ENCODE data around the gene BTBD16. TPM values are rescaled to one million over a fixed set of nuclear protein-coding genes. Genes with fewer than 3 reads are reported as not detected.

Gene BTBD16
- total RNA-seq, 2 experiments from 2014 or later = 0.06 TPM; not detected in 1

DNA sequence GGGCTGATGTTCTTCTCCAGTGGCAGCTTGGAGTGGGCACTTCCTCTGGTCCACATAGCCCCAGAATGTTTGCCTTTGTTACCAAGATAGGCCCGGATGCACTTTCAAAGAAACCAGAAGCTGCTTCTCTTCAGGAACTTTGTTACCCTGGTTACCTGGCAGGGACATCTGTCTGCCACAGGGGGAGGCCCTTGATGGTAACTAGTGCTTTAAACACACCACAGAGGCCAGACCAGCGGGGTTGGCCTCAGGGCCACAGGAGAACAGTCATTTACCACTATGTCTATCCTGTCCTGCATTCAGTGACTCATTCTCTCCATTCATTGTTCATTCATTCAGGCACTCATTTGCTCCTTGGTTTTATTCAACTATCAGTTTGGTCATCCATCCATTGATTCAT lies 91.5 kb downstream of the BTBD16 start:
- intact Hi-C loops (cut with micrococcal nuclease; ENCODE audit: unreplicated experiment) = no loop called here
- Histone ChIP-seq H4K20me1 (ENCODE audit: insufficient read depth, low read length) (no peaks in the 10 kb centered on the region), H3K27ac (ENCODE audit: low read depth, low read length, poor library complexity, severe bottlenecking) (no peak overlapping the region), H3K9me2 (ENCODE audit: insufficient read depth, low read length) (no peaks in the 10 kb centered on the region), H3K79me2 (ENCODE audit: insufficient read depth, low read depth, low read length) (no peaks in the 10 kb centered on the region), H2AFZ (ENCODE audit: low read length) (no peak overlapping the region), H3K4me1 (ENCODE audit: insufficient read depth, low read length, poor library complexity, severe bottlenecking) (no peaks in the 10 kb centered on the region), H3K36me3 (ENCODE audit: insufficient read depth, low read length) (no peaks in the 10 kb centered on the region), H3K4me2 (ENCODE audit: low read length) (no peak overlapping the region), H3K4me3 (ENCODE audit: low read depth, low read length, poor library complexity, severe bottlenecking) (no peak overlapping the region), H3K9me3 (ENCODE audit: low read length) (no peaks in the 10 kb centered on the region)
- BruUV-seq (replicated peaks) = no TSS peak
- TF ChIP-seq EZH2phosphoT487 (IDR thresholded peaks at IDR 0.05; ENCODE audit: borderline replicate concordance, low read depth, low read length) (no peak), CTCF (conservative IDR thresholded peaks at IDR 0.05; ENCODE audit: low read length) (no peak)
- ChIA-PET CTCF (ENCODE audit: unreplicated experiment) (no interaction called here), POLR2A (no interaction called here)
- DNase-seq (ENCODE audit: low spot score) = no peak

GRCh38 chr10:122363311-122363710 lies 92.2 kb downstream of the BTBD16 start:
- H3K9me2 ChIP-seq (ENCODE audit: insufficient read depth, low read length) = no peaks in the 10 kb centered on the region
- no peak overlapping the region for H2AFZ ChIP-seq (ENCODE audit: low read length)
- intact Hi-C loops (cut with micrococcal nuclease; ENCODE audit: unreplicated experiment) = no loop called here
- no peaks in the 10 kb centered on the region for H3K9me3 ChIP-seq (ENCODE audit: low read length)
- H3K27ac ChIP-seq (ENCODE audit: low read depth, low read length, poor library complexity, severe bottlenecking) = no peak overlapping the region
- no peaks in the 10 kb centered on the region for H4K20me1 ChIP-seq (ENCODE audit: insufficient read depth, low read length)
- CTCF ChIA-PET (ENCODE audit: unreplicated experiment) = no interaction called here
- no TSS peak for BruUV-seq (replicated peaks)
- no peak for DNase-seq (ENCODE audit: low spot score)
- H3K4me2 ChIP-seq (ENCODE audit: low read length) = no peak overlapping the region
- no peaks in the 10 kb centered on the region for H3K79me2 ChIP-seq (ENCODE audit: insufficient read depth, low read depth, low read length)
- TF ChIP-seq EZH2phosphoT487 (IDR thresholded peaks at IDR 0.05; ENCODE audit: borderline replicate concordance, low read depth, low read length) (no peak), CTCF (conservative IDR thresholded peaks at IDR 0.05; ENCODE audit: low read length) (no peak)
- no peak overlapping the region for H3K4me3 ChIP-seq (ENCODE audit: low read depth, low read length, poor library complexity, severe bottlenecking)
- H3K4me1 ChIP-seq (ENCODE audit: insufficient read depth, low read length, poor library complexity, severe bottlenecking) = no peaks in the 10 kb centered on the region
- POLR2A ChIA-PET = no interaction called here
- H3K36me3 ChIP-seq (ENCODE audit: insufficient read depth, low read length) = no peaks in the 10 kb centered on the region

DNA sequence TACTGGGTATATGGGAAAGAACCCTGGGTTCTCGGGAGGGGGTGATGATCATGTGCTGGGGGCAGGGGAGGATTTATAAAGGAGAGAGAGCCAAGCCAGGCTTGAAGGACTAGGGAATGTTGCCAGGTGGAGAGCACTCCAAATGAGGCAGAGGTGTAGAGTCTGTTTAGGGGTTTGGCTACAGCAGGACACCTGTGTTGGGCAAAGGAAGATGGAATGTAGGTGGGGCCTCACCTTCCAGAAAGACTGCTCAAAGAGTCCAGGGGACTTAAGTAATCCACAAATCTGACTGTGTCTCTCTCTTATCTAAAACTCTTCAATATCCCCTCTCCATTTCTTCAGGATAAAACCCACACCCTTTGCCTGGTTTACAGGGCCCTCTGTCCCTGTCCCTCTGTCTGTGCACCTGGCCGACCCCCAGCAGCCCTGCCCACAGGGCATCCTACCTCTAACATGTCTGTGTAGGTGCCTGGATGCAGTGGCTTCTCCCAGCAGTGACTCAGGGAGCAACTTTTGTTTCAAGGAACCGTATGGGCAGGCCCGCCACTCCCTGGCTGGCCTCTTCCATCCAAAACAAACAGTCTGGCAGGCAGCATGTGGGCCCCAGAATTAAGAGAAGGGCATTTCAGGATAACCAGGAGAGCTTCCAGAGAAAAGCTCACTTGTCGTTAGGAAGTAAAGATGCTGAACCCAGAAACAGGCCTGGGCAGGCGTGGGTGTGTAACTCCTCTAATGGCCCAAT lies 92.8 kb downstream of the BTBD16 start:
- H3K4me3 ChIP-seq (ENCODE audit: low read depth, low read length, poor library complexity, severe bottlenecking) = no peak overlapping the region
- DNase-seq (ENCODE audit: low spot score) = no peak
- TF ChIP-seq EZH2phosphoT487 (IDR thresholded peaks at IDR 0.05; ENCODE audit: borderline replicate concordance, low read depth, low read length) (no peak), CTCF (conservative IDR thresholded peaks at IDR 0.05; ENCODE audit: low read length) (no peak)
- H3K27ac ChIP-seq (ENCODE audit: low read depth, low read length, poor library complexity, severe bottlenecking) = no peak overlapping the region
- H3K4me1 ChIP-seq (ENCODE audit: insufficient read depth, low read length, poor library complexity, severe bottlenecking) = no peaks in the 10 kb centered on the region
- no TSS peak for BruUV-seq (replicated peaks)
- intact Hi-C loops (cut with micrococcal nuclease; ENCODE audit: unreplicated experiment) = no loop called here
- H3K36me3 ChIP-seq (ENCODE audit: insufficient read depth, low read length) = no peaks in the 10 kb centered on the region
- H4K20me1 ChIP-seq (ENCODE audit: insufficient read depth, low read length) = no peaks in the 10 kb centered on the region
- no peaks in the 10 kb centered on the region for H3K79me2 ChIP-seq (ENCODE audit: insufficient read depth, low read depth, low read length)
- H3K4me2 ChIP-seq (ENCODE audit: low read length) = no peak overlapping the region
- ChIA-PET CTCF (ENCODE audit: unreplicated experiment) (no interaction called here), POLR2A (interaction anchor here (0.7 to 1.3 kb wide), 2 partner anchors 11 to 383 kb away, joined by 3 read pairs; no protein-coding TSS in a partner anchor)
- no peak overlapping the region for H2AFZ ChIP-seq (ENCODE audit: low read length)
- H3K9me2 ChIP-seq (ENCODE audit: insufficient read depth, low read length) = no peaks in the 10 kb centered on the region
- H3K9me3 ChIP-seq (ENCODE audit: low read length) = no peaks in the 10 kb centered on the region
